HEK293 (cell line): ENCODE data around the gene NUP88.

Source experiments
- CTCF ChIA-PET: fragments of 350-600 bp; formaldehyde crosslinking; extraction: SDS; loops from one replicate; lab custom pipeline; 2021; ENCODE audit warnings: antibody characterized with exemption; lab: Yijun Ruan, JAX
- POLR2A ChIA-PET: fragments of 300-600 bp; formaldehyde crosslinking; extraction: SDS; loops from one replicate; lab custom pipeline; 2020; ENCODE audit warnings: antibody characterized with exemption, inconsistent platforms; lab: Yijun Ruan, JAX
- H3K27ac ChIP-seq: fragments of 200-500 bp; sonication (Bioruptor generic); 2 replicates; pipeline ENCODE4 v1.5.1; 2014; ENCODE audit warnings: low read depth, low read length, control low read depth, inconsistent platforms; ENCODE audit errors: extremely low read depth
- H3K36me3 ChIP-seq, 2 experiments: fragments of 200-500 bp in 1 of 2; sonication (Bioruptor generic) in 1 of 2; 1 replicate in 1 of 2; 2 replicates in 1 of 2; pipeline ENCODE4 v1.5.1; 2014 to 2017; ENCODE audit warnings: inconsistent platforms in 2 of 2, low read length in 2 of 2; ENCODE audit not compliant: control insufficient read depth in 2 of 2, insufficient read depth in 1 of 2
- H3K4me1 ChIP-seq: fragments of 200-500 bp; sonication (Bioruptor generic); 2 replicates; pipeline ENCODE4 v1.5.1; 2014; ENCODE audit warnings: mild to moderate bottlenecking, low read length, inconsistent platforms; ENCODE audit not compliant: control insufficient read depth, insufficient read depth
- H3K4me3 ChIP-seq: 2 replicates; pipeline ENCODE4 v1.5.1; 2011; ENCODE audit warnings: low read depth, mild to moderate bottlenecking, control low read depth, low read length, moderate library complexity
- H3K9me3 ChIP-seq: fragments of 200-500 bp; sonication (Bioruptor generic); 2 replicates; pipeline ENCODE4 v1.5.1; 2014; ENCODE audit warnings: low read depth, low read length, inconsistent platforms; ENCODE audit not compliant: control insufficient read depth, insufficient read depth
- INSM2 ChIP-seq: fragments of 450-650 bp; formaldehyde crosslinking; IDR thresholded peaks from 2 replicates; pipeline ENCODE4 v1.5.1; 2016; ENCODE audit warnings: missing biosample characterization, missing genetic modification characterization
- PRDM1 ChIP-seq: fragments of 450-650 bp; formaldehyde crosslinking; IDR thresholded peaks from 2 replicates; pipeline ENCODE4; 2016; ENCODE audit warnings: missing biosample characterization, missing genetic modification characterization
- SP7 ChIP-seq: fragments of 450-650 bp; formaldehyde crosslinking; IDR thresholded peaks from 2 replicates; pipeline ENCODE4 v1.5.1; 2016; ENCODE audit warnings: missing biosample characterization, missing genetic modification characterization
- TCF7L2 ChIP-seq: IDR thresholded peaks from 2 replicates; pipeline ENCODE4 v1.6.1; 2011; ENCODE audit warnings: low read depth, mild to moderate bottlenecking, inconsistent platforms, low read length, moderate library complexity, borderline replicate concordance
- WT1 ChIP-seq: fragments of 450-650 bp; formaldehyde crosslinking; IDR thresholded peaks from 2 replicates; pipeline ENCODE4 v1.5.1; 2016; ENCODE audit warnings: missing biosample characterization, missing genetic modification characterization
- ZBTB17 ChIP-seq: fragments of 450-650 bp; formaldehyde crosslinking; IDR thresholded peaks from 2 replicates; pipeline ENCODE4 v1.5.1; 2016; ENCODE audit warnings: missing biosample characterization, missing genetic modification characterization
- ZBTB7A ChIP-seq: fragments of 450-650 bp; formaldehyde crosslinking; IDR thresholded peaks from 2 replicates; pipeline ENCODE4 v1.5.1; 2016; ENCODE audit warnings: low read depth, missing biosample characterization, missing genetic modification characterization
- ZNF114 ChIP-seq: fragments of 450-650 bp; formaldehyde crosslinking; IDR thresholded peaks from 2 replicates; pipeline ENCODE4 v1.5.0; 2017; ENCODE audit warnings: missing biosample characterization, missing genetic modification characterization
- ZNF174 ChIP-seq: fragments of 450-650 bp; formaldehyde crosslinking; IDR thresholded peaks from 2 replicates; pipeline ENCODE4 v1.5.0; 2017; ENCODE audit warnings: missing biosample characterization, mild to moderate bottlenecking, missing genetic modification characterization
- ZNF426 ChIP-seq: fragments of 450-650 bp; formaldehyde crosslinking; IDR thresholded peaks from 2 replicates; pipeline ENCODE4 v1.5.1; 2017; ENCODE audit warnings: missing biosample characterization, missing genetic modification characterization, mild to moderate bottlenecking, inconsistent platforms, moderate library complexity
- ZNF510 ChIP-seq: fragments of 450-650 bp; formaldehyde crosslinking; IDR thresholded peaks from 2 replicates; pipeline ENCODE4 v1.5.1; 2018; ENCODE audit warnings: mild to moderate bottlenecking, missing genetic modification characterization, missing biosample characterization; ENCODE audit not compliant: insufficient replicate concordance
- ZNF555 ChIP-seq: fragments of 450-650 bp; formaldehyde crosslinking; conservative IDR thresholded peaks from 2 replicates; pipeline ENCODE4 v1.5.1; 2017; ENCODE audit warnings: missing biosample characterization, mild to moderate bottlenecking, missing genetic modification characterization, inconsistent platforms
- ZNF560 ChIP-seq: fragments of 450-650 bp; formaldehyde crosslinking; IDR thresholded peaks from 2 replicates; pipeline ENCODE4 v1.5.1; 2017; ENCODE audit warnings: missing biosample characterization, missing genetic modification characterization, borderline replicate concordance
- ZNF664 ChIP-seq: fragments of 450-650 bp; formaldehyde crosslinking; IDR thresholded peaks from 2 replicates; pipeline ENCODE4 v1.5.1; 2016; ENCODE audit warnings: missing biosample characterization, missing genetic modification characterization
- ZNF707 ChIP-seq: fragments of 450-650 bp; formaldehyde crosslinking; IDR thresholded peaks from 2 replicates; pipeline ENCODE4 v1.5.1; 2016; ENCODE audit warnings: missing biosample characterization, missing genetic modification characterization

NUP88 gene

GRCh38 chr17:5354310-5354709 lies 65.2 kb downstream of the NUP88 start:
- TF ChIP-seq ZBTB7A (tag by site-specific recombination) (no peak), WT1 (tag by site-specific recombination) (0 out of 2 replicates have a peak, but pooled peaks have one; percentile 24), SP7 (tag by site-specific recombination) (peak; percentile 99), TCF7L2 (no peak), ZNF114 (tag by site-specific recombination) (no peak), ZNF707 (tag by site-specific recombination) (no peak), ZNF426 (tag by site-specific recombination) (no peak), ZNF510 (tag by site-specific recombination) (no peak), ZBTB17 (tag by site-specific recombination) (no peak)
- TF ChIP-seq, all 188 proteins: peak for 2
- Histone ChIP-seq H3K9me3 (no peaks in the 10 kb centered on the region), H3K4me3 (no peak overlapping the region), H3K36me3 (peaks cover 61 to 79% of the 10 kb centered on the region in 2 experiments), H3K27ac (no peak overlapping the region), H3K4me1 (peaks cover 20% of the 10 kb centered on the region)
- ChIA-PET CTCF (interaction anchor here (0.6 kb wide), 1 partner anchor 445 kb away, joined by 3 read pairs; no protein-coding TSS in a partner anchor), POLR2A (no interaction called here)

GRCh38 chr17:5352681-5353289 lies 66.7 kb downstream of the NUP88 start:
- H3K4me1 ChIP-seq: peaks cover 20% of the 10 kb centered on the region
- ChIA-PET CTCF (interaction anchor here (1.7 kb wide), 1 partner anchor 18 kb away, joined by 3 read pairs; no protein-coding TSS in a partner anchor), POLR2A (interaction anchor here (0.6 kb wide), 1 partner anchor 9 kb away, joined by 5 read pairs; no protein-coding TSS in a partner anchor)
- TF ChIP-seq ZNF560 (tag by site-specific recombination) (no peak), ZNF555 (tag by site-specific recombination) (no peak), SP7 (tag by site-specific recombination) (peak; percentile 51; the same call in 1 of the 2 replicates), ZNF664 (tag by site-specific recombination) (peak; percentile 90), ZNF174 (tag by site-specific recombination) (no peak)
- peaks cover 62 to 78% of the 10 kb centered on the region in 2 experiments for H3K36me3 ChIP-seq
- H3K9me3 ChIP-seq: no peaks in the 10 kb centered on the region
- peak overlapping the region; percentile 8; the same call in 1 of the 2 replicates for H3K27ac ChIP-seq
- H3K4me3 ChIP-seq: no peak overlapping the region

- CTCF ChIA-PET: no interaction called here
- TF ChIP-seq ZNF510 (tag by site-specific recombination) (no peak), SP7 (tag by site-specific recombination) (no peak), INSM2 (tag by site-specific recombination) (no peak), PRDM1 (tag by site-specific recombination) (peak; percentile 35; the same call in 1 of the 2 replicates), ZNF707 (tag by site-specific recombination) (no peak)
- TF ChIP-seq, all 188 proteins: peak for 1
- no peak overlapping the region for H3K27ac ChIP-seq
- POLR2A ChIA-PET: interaction anchor here (0.7 kb wide), 1 partner anchor 9 kb away, joined by 3 read pairs; no protein-coding TSS in a partner anchor
- no peak overlapping the region for H3K4me3 ChIP-seq
- peaks cover 38 to 52% of the 10 kb centered on the region in 2 experiments for H3K36me3 ChIP-seq
- H3K4me1 ChIP-seq: no peaks in the 10 kb centered on the region
- H3K9me3 ChIP-seq: no peaks in the 10 kb centered on the region
Observed at GRCh38 chr17:5344914-5345313, 74.5 kb downstream of the NUP88 start.
